ENCODE data around the gene FOXD4L5.
"Not testable (repeated sequence)": the region's sequence is repeated elsewhere in the genome, so short reads cannot be mapped to it uniquely, and the experiment has no call there.

- TF ChIP-seq ZFP30 (CRISPR knock-in tag; IDR thresholded peaks at IDR 0.05); ZFP3 (CRISPR knock-in tag; IDR thresholded peaks at IDR 0.05); ARNTL (CRISPR knock-in tag; IDR thresholded peaks at IDR 0.05; ENCODE audit: borderline replicate concordance, low read depth); POU6F1 (CRISPR knock-in tag; IDR thresholded peaks at IDR 0.05; ENCODE audit: borderline replicate concordance, low read depth); TSHZ2 (CRISPR knock-in tag; IDR thresholded peaks at IDR 0.05): not testable (repeated sequence)
These were observed 1.1 kb downstream of the FOXD4L5 start for GRCh38 chr9:65283943-65284342.
